CD14-positive monocyte (primary cell): ENCODE data around the gene ETV2. TPM values are rescaled to one million over a fixed set of nuclear protein-coding genes. Genes with fewer than 3 reads are reported as not detected.

Source experiments
- DNase-seq, 3 donors: peaks; one replicate each; pipeline ENCODE4 v3.0.0-alpha.2; 2011 to 2022
- H2AFZ ChIP-seq: 2 replicates; pipeline ENCODE4 v1.6.0; 2012; ENCODE audit warnings: mild to moderate bottlenecking, low read depth, low read length, inconsistent platforms; ENCODE audit not compliant: insufficient read depth, poor library complexity, severe bottlenecking
- H3K27ac ChIP-seq, 2 donors: 1 replicate in 1 of 2; 2 replicates in 1 of 2; pipeline ENCODE4 v1.5.1; 2012 to 2013; ENCODE audit warnings: low read length in 2 of 2, control low read depth in 1 of 2, inconsistent platforms in 1 of 2, low read depth in 1 of 2, mild to moderate bottlenecking in 1 of 2
- H3K27me3 ChIP-seq, 2 donors: one replicate each; pipeline versions ENCODE4 v1.6.0 to v1.6.1; 2011 to 2013; ENCODE audit warnings: low read length in 2 of 2; ENCODE audit not compliant: control insufficient read depth in 2 of 2, insufficient read depth in 2 of 2
- H3K36me3 ChIP-seq, 2 donors: replicated peaks in 1 of 2; 1 replicate in 1 of 2; 2 replicates in 1 of 2; pipeline versions ENCODE4 v1.5.1 to v1.6.1; 2012 to 2013; ENCODE audit warnings: low read length in 2 of 2, control low read depth in 1 of 2, inconsistent platforms in 1 of 2, mild to moderate bottlenecking in 1 of 2; ENCODE audit not compliant: insufficient read depth in 2 of 2, control insufficient read depth in 1 of 2
- H3K4me1 ChIP-seq, 2 donors: 1 replicate in 1 of 2; 2 replicates in 1 of 2; pipeline versions ENCODE4 v1.5.1 to v1.6.1; 2012 to 2013; ENCODE audit warnings: low read length in 2 of 2, control low read depth in 1 of 2, inconsistent platforms in 1 of 2, mild to moderate bottlenecking in 1 of 2, moderate library complexity in 1 of 2; ENCODE audit not compliant: insufficient read depth in 2 of 2, control insufficient read depth in 1 of 2
- H3K4me2 ChIP-seq: replicated peaks from 2 replicates; pipeline ENCODE3; 2012; ENCODE audit warnings: low read length, moderate library complexity, mild to moderate bottlenecking; ENCODE audit not compliant: poor library complexity, severe bottlenecking; ENCODE audit errors: extremely low read depth
- H3K4me3 ChIP-seq, 3 experiments: fragments of 200-600 bp in 1 of 3; sonication (generic) in 1 of 3; replicated peaks in 1 of 3; 1 replicate in 2 of 3; 2 replicates in 1 of 3; pipeline ENCODE4 v1.5.1; 2011 to 2013; ENCODE audit warnings: low read length in 3 of 3, mild to moderate bottlenecking in 3 of 3, control low read depth in 2 of 3, low read depth in 2 of 3, inconsistent platforms in 1 of 3, moderate library complexity in 1 of 3
- H3K79me2 ChIP-seq: 2 replicates; pipeline ENCODE4 v1.6.0; 2012; ENCODE audit warnings: mild to moderate bottlenecking, control low read depth, inconsistent platforms, low read length, moderate library complexity; ENCODE audit not compliant: insufficient read depth
- H3K9ac ChIP-seq: 2 replicates; pipeline ENCODE4 v1.6.0; 2017; ENCODE audit warnings: low read length, mild to moderate bottlenecking; ENCODE audit not compliant: insufficient read depth, poor library complexity, severe bottlenecking
- H3K9me3 ChIP-seq, 2 donors: replicated peaks in 1 of 2; 1 replicate in 1 of 2; 2 replicates in 1 of 2; pipeline versions ENCODE4 v1.5.1 to v1.6.1; 2012 to 2013; ENCODE audit warnings: low read length in 2 of 2, control low read depth in 1 of 2; ENCODE audit not compliant: control insufficient read depth in 1 of 2, insufficient read depth in 1 of 2
- H4K20me1 ChIP-seq: 2 replicates; pipeline ENCODE4 v1.6.0; 2012; ENCODE audit warnings: mild to moderate bottlenecking, low read length, control low read depth, moderate library complexity; ENCODE audit not compliant: insufficient read depth
- H3K27ac Mint-ChIP-seq, 7 donors: one replicate each; pipeline ENCODE4 v1.8.0; 2020; ENCODE audit warnings: mild to moderate bottlenecking in 7 of 7, mixed read lengths in 7 of 7, moderate library complexity in 6 of 7, inconsistent platforms in 2 of 7
- H3K27me3 Mint-ChIP-seq, 3 donors: one replicate each; pipeline ENCODE4 v1.8.0; 2021 to 2022; ENCODE audit warnings: low read depth in 3 of 3, mild to moderate bottlenecking in 3 of 3, mixed read lengths in 3 of 3, moderate library complexity in 3 of 3, inconsistent platforms in 1 of 3
- H3K36me3 Mint-ChIP-seq, 2 donors: one replicate each; pipeline ENCODE4 v1.8.0; 2020; ENCODE audit warnings: mixed read lengths in 2 of 2, inconsistent platforms in 1 of 2, mild to moderate bottlenecking in 1 of 2
- H3K4me1 Mint-ChIP-seq: one replicate; pipeline ENCODE4 v1.8.0; 2020; ENCODE audit warnings: mild to moderate bottlenecking, mixed read lengths
- H3K4me3 Mint-ChIP-seq, 2 donors: one replicate each; pipeline ENCODE4 v1.8.0; 2020; ENCODE audit warnings: mild to moderate bottlenecking in 2 of 2, mixed read lengths in 2 of 2, moderate library complexity in 1 of 2
- H3K9me3 Mint-ChIP-seq, 7 donors: one replicate each; pipeline ENCODE4 v1.8.0; 2020 to 2022; ENCODE audit warnings: mixed read lengths in 7 of 7, mild to moderate bottlenecking in 6 of 7, moderate library complexity in 6 of 7, inconsistent platforms in 2 of 7
- WGBS: methylation state at CpG from one replicate; pipeline ENCODE4 v1.1.5; 2013; ENCODE audit warnings: missing lambda C conversion rate; ENCODE audit not compliant: insufficient coverage; 5-methylcytosine and 5-hydroxymethylcytosine counted together
- intact Hi-C, 2 donors: fragments of 100-400 bp; cut with micrococcal nuclease; formaldehyde crosslinking; loops; one replicate each; pipeline versions ENCODE4 v1.15.0 to v1.15.1; 2023
- polyA plus RNA-seq, 3 donors: library from polyadenylated mRNA; depleted of rRNA in 1 of 3; unstranded in 2 of 3; stranded (reverse) in 1 of 3; fragments of 300-500 nt in 2 of 3; fragments of >200 nt in 1 of 3; fragmentation: Illumina TruSeq in 2 of 3; gene quantifications; 1 replicate in 2 of 3; 2 replicates in 1 of 3; pipeline ENCODE4 v1.2.3, GENCODE V29; 2012 to 2021
- TF ChIP-seq, protein P1 (sequence below): fragments of 200-600 bp; IDR thresholded peaks from one replicate; pipeline ENCODE4 v1.8.0; 2022; ENCODE audit warnings: antibody characterized with exemption, mild to moderate bottlenecking

Gene ETV2
- polyA plus RNA-seq, 3 donors = 0.17 to 0.93 (median 0.82) TPM

DNA sequence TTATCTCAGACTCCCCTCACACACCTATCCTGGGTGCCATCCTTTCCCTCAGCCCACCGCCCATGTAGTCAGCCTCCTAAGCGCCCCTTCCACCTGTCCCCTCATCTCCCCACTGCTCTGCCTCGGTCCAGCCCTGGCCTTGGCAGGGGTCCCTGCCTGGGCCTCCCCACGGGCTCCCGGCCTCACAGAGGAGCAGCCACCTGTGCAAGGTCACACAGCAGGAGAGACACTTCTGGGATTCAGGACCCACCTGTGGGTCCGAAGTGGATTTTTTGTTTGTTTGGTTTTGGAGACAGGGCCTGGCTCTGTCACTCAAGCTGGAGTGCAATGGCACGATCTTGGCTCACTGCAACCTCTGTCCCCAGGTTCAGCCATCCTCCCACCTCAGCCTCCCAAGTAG lies 24.1 kb downstream of the ETV2 start:
- Histone ChIP-seq H3K4me1 (no peaks in the 10 kb centered on the region), H3K4me3 (no peak overlapping the region), H2AFZ (no peak overlapping the region), H3K9ac (no peak overlapping the region), H4K20me1 (peaks cover 6% of the 10 kb centered on the region), H3K27me3 (no peaks in the 10 kb centered on the region), H3K27ac (no peak overlapping the region), H3K36me3 (peaks cover 25 to 26% of the 10 kb centered on the region in 2 donors), H3K79me2 (no peaks in the 10 kb centered on the region), H3K9me3 (no peaks in the 10 kb centered on the region), H3K4me2 (no peak overlapping the region)
- Mint-ChIP-seq H3K27me3 (peaks cover 11 to 15% (median 14%) of the 10 kb centered on the region in 3 donors), H3K9me3 (peaks cover 0 to 4% (median 0%) of the 10 kb centered on the region in 7 donors), H3K4me3 (no peak overlapping the region), H3K36me3 (peaks cover 0 to 11% of the 10 kb centered on the region in 2 donors), H3K27ac (no peak overlapping the region), H3K4me1 (no peaks in the 10 kb centered on the region)
- no peak for DNase-seq
- intact Hi-C loops = no loop called here
- 71% methylated on average over 6 of the region's 7 CpGs for WGBS
- TF ChIP-seq, protein P1, sequence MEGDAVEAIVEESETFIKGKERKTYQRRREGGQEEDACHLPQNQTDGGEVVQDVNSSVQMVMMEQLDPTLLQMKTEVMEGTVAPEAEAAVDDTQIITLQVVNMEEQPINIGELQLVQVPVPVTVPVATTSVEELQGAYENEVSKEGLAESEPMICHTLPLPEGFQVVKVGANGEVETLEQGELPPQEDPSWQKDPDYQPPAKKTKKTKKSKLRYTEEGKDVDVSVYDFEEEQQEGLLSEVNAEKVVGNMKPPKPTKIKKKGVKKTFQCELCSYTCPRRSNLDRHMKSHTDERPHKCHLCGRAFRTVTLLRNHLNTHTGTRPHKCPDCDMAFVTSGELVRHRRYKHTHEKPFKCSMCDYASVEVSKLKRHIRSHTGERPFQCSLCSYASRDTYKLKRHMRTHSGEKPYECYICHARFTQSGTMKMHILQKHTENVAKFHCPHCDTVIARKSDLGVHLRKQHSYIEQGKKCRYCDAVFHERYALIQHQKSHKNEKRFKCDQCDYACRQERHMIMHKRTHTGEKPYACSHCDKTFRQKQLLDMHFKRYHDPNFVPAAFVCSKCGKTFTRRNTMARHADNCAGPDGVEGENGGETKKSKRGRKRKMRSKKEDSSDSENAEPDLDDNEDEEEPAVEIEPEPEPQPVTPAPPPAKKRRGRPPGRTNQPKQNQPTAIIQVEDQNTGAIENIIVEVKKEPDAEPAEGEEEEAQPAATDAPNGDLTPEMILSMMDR = no peak

- peaks cover 0 to 11% of the 10 kb centered on the region in 2 donors for H3K36me3 Mint-ChIP-seq
- Histone ChIP-seq H4K20me1 (peaks cover 2% of the 10 kb centered on the region), H3K9me3 (no peaks in the 10 kb centered on the region), H3K36me3 (peaks cover 21% of the 10 kb centered on the region in 2 donors), H2AFZ (no peak within 1 kb of the TSS), H3K27ac (no peak within 1 kb of the TSS), H3K27me3 (no peaks in the 10 kb centered on the region), H3K4me2 (no peak within 1 kb of the TSS), H3K79me2 (no peaks in the 10 kb centered on the region), H3K4me1 (no peaks in the 10 kb centered on the region), H3K4me3 (no peak within 1 kb of the TSS), H3K9ac (no peak within 1 kb of the TSS)
- no peaks in the 10 kb centered on the region for H3K4me1 Mint-ChIP-seq
- WGBS = 86% methylated on average over 11 of the region's 16 CpGs
- intact Hi-C loops = no loop called here
- no peak within 1 kb of the TSS for H3K4me3 Mint-ChIP-seq
- TF ChIP-seq, protein P1 = no peak
- H3K27ac Mint-ChIP-seq = peak within 1 kb of the TSS in 1 of 7 donors; percentile 31
- peaks cover 17 to 20% (median 19%) of the 10 kb centered on the region in 3 donors for H3K27me3 Mint-ChIP-seq
- peaks cover 0 to 4% (median 0%) of the 10 kb centered on the region in 7 donors for H3K9me3 Mint-ChIP-seq
- no peak for DNase-seq
Measured at GRCh38 chr19:35666251-35666913, 24.8 kb downstream of the ETV2 start, which contains the start of gene UPK1A. TSS of gene UPK1A (plus strand) at chr19:35666517. CDS start at chr19:35666813, 296 bp downstream.
